ENCODE data around the gene SOWAHB.

DNA sequence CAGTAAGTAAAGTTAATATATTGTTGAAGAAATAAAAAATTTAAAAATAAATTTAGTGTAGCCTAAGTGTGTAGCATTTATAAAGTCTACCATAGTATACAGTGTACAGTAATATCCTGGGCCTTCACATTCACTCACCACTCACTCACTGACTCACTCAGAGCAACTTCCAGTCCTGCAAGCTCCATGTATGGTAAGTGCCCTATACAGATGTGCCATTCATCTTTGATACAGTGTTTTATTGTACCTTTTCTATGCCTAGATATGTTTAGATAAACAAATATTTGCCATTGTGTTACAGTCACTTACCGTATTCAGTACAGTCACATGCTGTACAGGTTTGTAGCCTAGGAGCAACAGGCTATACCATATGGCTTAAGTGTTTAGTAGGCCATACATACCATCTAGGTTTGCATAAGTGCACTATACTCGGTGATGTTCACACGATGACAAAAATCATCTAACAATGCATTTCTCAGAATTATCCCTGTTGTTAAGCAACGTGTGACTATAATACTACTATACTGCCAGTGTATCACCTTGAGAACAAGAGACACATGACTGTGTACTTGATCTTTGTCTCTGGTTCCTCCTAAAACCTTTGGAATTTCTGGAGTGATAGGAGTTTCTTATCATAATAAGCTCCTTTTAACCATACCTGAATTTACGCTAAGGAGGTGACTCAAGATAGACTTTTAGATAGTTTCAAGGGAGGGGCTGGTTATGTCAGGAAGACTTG lies 25.8 kb upstream of the SOWAHB start:
- TF ChIP-seq, protein P1, sequence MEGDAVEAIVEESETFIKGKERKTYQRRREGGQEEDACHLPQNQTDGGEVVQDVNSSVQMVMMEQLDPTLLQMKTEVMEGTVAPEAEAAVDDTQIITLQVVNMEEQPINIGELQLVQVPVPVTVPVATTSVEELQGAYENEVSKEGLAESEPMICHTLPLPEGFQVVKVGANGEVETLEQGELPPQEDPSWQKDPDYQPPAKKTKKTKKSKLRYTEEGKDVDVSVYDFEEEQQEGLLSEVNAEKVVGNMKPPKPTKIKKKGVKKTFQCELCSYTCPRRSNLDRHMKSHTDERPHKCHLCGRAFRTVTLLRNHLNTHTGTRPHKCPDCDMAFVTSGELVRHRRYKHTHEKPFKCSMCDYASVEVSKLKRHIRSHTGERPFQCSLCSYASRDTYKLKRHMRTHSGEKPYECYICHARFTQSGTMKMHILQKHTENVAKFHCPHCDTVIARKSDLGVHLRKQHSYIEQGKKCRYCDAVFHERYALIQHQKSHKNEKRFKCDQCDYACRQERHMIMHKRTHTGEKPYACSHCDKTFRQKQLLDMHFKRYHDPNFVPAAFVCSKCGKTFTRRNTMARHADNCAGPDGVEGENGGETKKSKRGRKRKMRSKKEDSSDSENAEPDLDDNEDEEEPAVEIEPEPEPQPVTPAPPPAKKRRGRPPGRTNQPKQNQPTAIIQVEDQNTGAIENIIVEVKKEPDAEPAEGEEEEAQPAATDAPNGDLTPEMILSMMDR (IDR thresholded peaks at IDR 0.05), result no peak
- no peak for TF ChIP-seq POLR2A (IDR thresholded peaks at IDR 0.05)
- no peak for TF ChIP-seq EP300 (IDR thresholded peaks at IDR 0.05)
- TF ChIP-seq POLR2AphosphoS5 (IDR thresholded peaks at IDR 0.05), result no peak

All from upper lobe of left lung (tissue), 4 donors.